HCT116 (cell line): ENCODE measurements around the gene GUCY2C. TPM values are rescaled to one million over a fixed set of nuclear protein-coding genes. Genes with fewer than 3 reads are reported as not detected.

ENCODE experiments used
- ATAC-seq: fragments of 200-7000 bp; cut with Tn5 transposase; 2 replicates; pipeline ENCODE4 v1.9.1; 2020; ENCODE audit warnings: mild to moderate bottlenecking, moderate library complexity
- BruUV-seq: library from RNA; stranded (reverse); fragments of 400-500 nt; replicated peaks from 2 replicates; lab custom pipeline; 2021; lab: Mats Ljungman, UMichigan
- CTCF ChIA-PET: fragments of 300-600 bp; sonication (Branson Sonifier 250); formaldehyde crosslinking; loops from one replicate; lab custom pipeline; 2021; ENCODE audit warnings: antibody characterized with exemption; lab: Charles Lee
- POLR2A ChIA-PET: fragments of 300-600, 350-600 bp; sonication (Branson Sonifier 250); formaldehyde crosslinking; loops from one replicate; lab custom pipeline; 2021; ENCODE audit warnings: antibody characterized with exemption; lab: Charles Lee
- RAD21 ChIA-PET, 2 experiments: fragments of 300-600 bp; sonication (Branson Sonifier 250); formaldehyde crosslinking; loops; one replicate each; lab custom pipeline; 2023; ENCODE audit warnings: low total read pairs in 2 of 2; ENCODE audit not compliant: uncharacterized antibody in 2 of 2, unreplicated experiment in 2 of 2, low non-redundant PET in 1 of 2; lab: Charles Lee
- DNase-seq: peaks from one replicate; pipeline ENCODE4 v3.0.0-alpha.2; 2010; ENCODE audit warnings: low read depth, low spot score
- H2AFZ ChIP-seq: fragments of 200-600 bp; shearing (Covaris generic), sonication (generic); 2 replicates; pipeline ENCODE4 v1.6.1; 2017; ENCODE audit warnings: low read depth, mixed run types, mixed read lengths, antibody characterized with exemption, low read length; ENCODE audit not compliant: poor library complexity, severe bottlenecking
- H3K27ac ChIP-seq: 2 replicates; pipeline ENCODE4 v1.5.1; 2012; ENCODE audit warnings: low read depth, low read length
- H3K27me3 ChIP-seq: fragments of 200-600 bp; sonication (generic); 2 replicates; pipeline ENCODE4 v1.6.1; 2016; ENCODE audit warnings: mixed run types, low read length, mixed read lengths; ENCODE audit not compliant: insufficient read depth
- H3K36me3 ChIP-seq, 2 experiments: fragments of 200-500 bp in 1 of 2; fragments of 200-600 bp in 1 of 2; sonication (Bioruptor generic) in 1 of 2; sonication (generic) in 1 of 2; 2 replicates each; pipeline versions ENCODE4 v1.5.1 to v1.6.1; 2014 to 2016; ENCODE audit warnings: low read length in 2 of 2, inconsistent platforms in 1 of 2, mixed read lengths in 1 of 2, mixed run types in 1 of 2; ENCODE audit not compliant: insufficient read depth in 2 of 2, control insufficient read depth in 1 of 2
- H3K4me1 ChIP-seq, 2 experiments: fragments of 200-600 bp in 1 of 2; sonication (generic) in 1 of 2; 2 replicates each; pipeline versions ENCODE4 v1.5.1 to v1.6.1; 2012 to 2017; ENCODE audit warnings: low read length in 2 of 2, inconsistent platforms in 1 of 2, mild to moderate bottlenecking in 1 of 2, mixed read lengths in 1 of 2, mixed run types in 1 of 2, moderate library complexity in 1 of 2; ENCODE audit not compliant: insufficient read depth in 2 of 2, control insufficient read depth in 1 of 2
- H3K4me2 ChIP-seq: fragments of 200-600 bp; sonication (generic); 2 replicates; pipeline ENCODE4 v1.6.1; 2017; ENCODE audit warnings: mixed run types, low read length, mixed read lengths
- H3K4me3 ChIP-seq, 2 experiments: fragments of 200-600 bp in 1 of 2; sonication (generic) in 1 of 2; replicated peaks in 1 of 2; 2 replicates each; pipeline ENCODE4 v1.5.1; 2011 to 2016; ENCODE audit warnings: low read length in 2 of 2, control low read depth in 1 of 2, low read depth in 1 of 2, mild to moderate bottlenecking in 1 of 2, mixed read lengths in 1 of 2, mixed run types in 1 of 2
- H3K79me2 ChIP-seq: fragments of 200-600 bp; sonication (generic); 2 replicates; pipeline ENCODE4 v1.6.1; 2017; ENCODE audit warnings: mild to moderate bottlenecking, mixed run types, low read length, moderate library complexity, mixed read lengths; ENCODE audit not compliant: insufficient read depth
- H3K9ac ChIP-seq: fragments of 200-600 bp; sonication (generic); 2 replicates; pipeline ENCODE4 v1.6.1; 2016; ENCODE audit warnings: low read length, mixed read lengths
- H3K9me2 ChIP-seq: fragments of 200-600 bp; sonication (generic), shearing (Covaris generic); 2 replicates; pipeline ENCODE4 v1.6.1; 2017; ENCODE audit warnings: mixed run types, mild to moderate bottlenecking, moderate library complexity; ENCODE audit not compliant: insufficient read depth
- H3K9me3 ChIP-seq, 2 experiments: fragments of 200-500 bp in 1 of 2; fragments of 200-600 bp in 1 of 2; sonication (Bioruptor generic) in 1 of 2; sonication (generic) in 1 of 2; 2 replicates each; pipeline ENCODE4 v1.6.1; 2014 to 2017; ENCODE audit warnings: low read length in 2 of 2, mixed read lengths in 2 of 2, inconsistent platforms in 1 of 2, low read depth in 1 of 2, mild to moderate bottlenecking in 1 of 2, mixed run types in 1 of 2, moderate library complexity in 1 of 2; ENCODE audit not compliant: control insufficient read depth in 1 of 2, insufficient read depth in 1 of 2
- H4K20me1 ChIP-seq: fragments of 200-600 bp; sonication (generic), shearing (Covaris generic); 2 replicates; pipeline ENCODE4 v1.6.1; 2017; ENCODE audit warnings: mixed run types, mild to moderate bottlenecking, moderate library complexity; ENCODE audit not compliant: insufficient read depth
- CBX3 ChIP-seq: IDR thresholded peaks from 2 replicates; pipeline ENCODE4 v1.6.1; 2012; ENCODE audit warnings: low read depth
- CTCF ChIP-seq, 3 experiments: fragments of 200-600 bp in 1 of 3; sonication (generic) in 1 of 3; IDR thresholded peaks in 2 of 3; conservative IDR thresholded peaks in 1 of 3; 2 replicates each; pipeline ENCODE4 v1.5.1; 2012 to 2017; ENCODE audit warnings: low read depth in 2 of 3, low read length in 2 of 3, antibody characterized with exemption in 1 of 3, borderline replicate concordance in 1 of 3, control low read depth in 1 of 3, mild to moderate bottlenecking in 1 of 3, mixed read lengths in 1 of 3, mixed run types in 1 of 3, moderate library complexity in 1 of 3; ENCODE audit not compliant: insufficient read depth in 1 of 3
- EGR1 ChIP-seq: IDR thresholded peaks from 2 replicates; pipeline ENCODE4 v1.6.1; 2012; ENCODE audit warnings: low read depth
- ELF1 ChIP-seq: IDR thresholded peaks from 2 replicates; pipeline ENCODE4 v1.6.1; 2012; ENCODE audit warnings: low read depth, borderline replicate concordance
- RAD21 ChIP-seq: IDR thresholded peaks from 2 replicates; pipeline ENCODE4 v1.6.1; 2012; ENCODE audit warnings: low read depth, mild to moderate bottlenecking
- ZBTB33 ChIP-seq: IDR thresholded peaks from 2 replicates; pipeline ENCODE4 v1.6.1; 2011; ENCODE audit warnings: mild to moderate bottlenecking, low read length, moderate library complexity; ENCODE audit not compliant: insufficient replicate concordance; ENCODE audit errors: extremely low read depth
- intact Hi-C: fragments of 100-400 bp; cut with micrococcal nuclease; formaldehyde crosslinking; loops from 2 replicates; pipeline ENCODE4 v1.10.0; 2022
- total RNA-seq: library from RNA; stranded (reverse); gene quantifications from one replicate; pipeline ENCODE4 v1.2.1, GENCODE V29; 2021; ENCODE audit not compliant: unreplicated experiment

Gene GUCY2C
- total RNA-seq, 1 experiment from 2014 or later = not detected

- H2AFZ ChIP-seq = peak overlapping the region; percentile 95
- H3K4me2 ChIP-seq = peak overlapping the region; percentile 18; the same call in 1 of the 2 replicates
- no peak overlapping the region for H3K4me3 ChIP-seq
- H4K20me1 ChIP-seq = no peaks in the 10 kb centered on the region
- ChIA-PET CTCF (interaction anchor here (1.2 to 1.4 kb wide), 2 partner anchors 18 to 392 kb away, joined by 3 to 5 read pairs; no protein-coding TSS in a partner anchor), POLR2A (no interaction called here), RAD21 (no interaction called here)
- intact Hi-C loops = loop anchor here (1.0 to 10.0 kb wide), 6 partner anchors 34 to 895 kb away; a partner anchor contains a TSS
- no peaks in the 10 kb centered on the region for H3K79me2 ChIP-seq
- no peak overlapping the region for H3K27ac ChIP-seq
- H3K9me2 ChIP-seq = no peaks in the 10 kb centered on the region
- DNase-seq = peak; percentile 67
- no peak for TF ChIP-seq CBX3
- no peak for TF ChIP-seq ZBTB33
- peak; percentile 84 to 99 (median 95) for TF ChIP-seq CTCF (IDR thresholded peaks at IDR 0.05 in 2 of 3, conservative IDR thresholded peaks at IDR 0.05 in 1 of 3; ENCODE audit: borderline replicate concordance in 1 of 3, insufficient read depth in 1 of 3, low read depth in 2 of 3, low read length in 2 of 3)
- no peak for TF ChIP-seq EGR1
- peak; percentile 93 for TF ChIP-seq RAD21
- no peak for TF ChIP-seq ELF1
- TF ChIP-seq, all 23 proteins: peak for 2
- no peaks in the 10 kb centered on the region for H3K36me3 ChIP-seq
- no peaks in the 10 kb centered on the region for H3K27me3 ChIP-seq
- no peaks in the 10 kb centered on the region for H3K4me1 ChIP-seq
- no peaks in the 10 kb centered on the region for H3K9me3 ChIP-seq
- peak; percentile 100 for ATAC-seq
- no TSS peak for BruUV-seq
- no peak overlapping the region for H3K9ac ChIP-seq
Observed at GRCh38 chr12:14629832-14630710, 66.3 kb downstream of the GUCY2C start.
